ENCODE data around the gene SVOPL. TPM values are rescaled to one million over a fixed set of nuclear protein-coding genes. Genes with fewer than 3 reads are reported as not detected.

Gene SVOPL
- total RNA-seq, 1 donor from 2014 or later: 0.81 TPM

DNA sequence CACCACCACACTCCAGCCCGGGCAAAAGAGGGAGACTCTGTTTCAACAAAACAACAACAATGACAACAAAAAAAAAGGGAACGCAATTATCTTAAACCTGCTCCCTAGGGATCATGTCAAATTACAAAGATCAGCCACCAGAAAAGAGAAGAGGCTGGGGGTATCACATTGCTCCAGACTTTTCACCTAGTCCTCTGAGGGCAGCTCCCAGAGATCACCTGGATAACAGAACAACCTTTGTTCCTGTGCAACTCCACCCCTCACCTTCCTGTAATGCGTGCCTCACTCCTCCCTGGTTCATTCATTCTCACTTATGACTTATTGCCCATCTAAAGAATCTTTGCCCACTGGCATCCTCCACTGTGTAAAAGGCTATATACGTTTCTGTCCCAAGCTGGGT lies 31.8 kb downstream of the SVOPL start:
- Histone ChIP-seq H3K9me3 (no peaks in the 10 kb centered on the region), H3K27ac (no peak overlapping the region), H3K27me3 (no peaks in the 10 kb centered on the region), H3K4me1 (no peaks in the 10 kb centered on the region), H3K36me3 (no peaks in the 10 kb centered on the region), H3K4me3 (no peak overlapping the region)
- intact Hi-C loops (cut with DNase I): no loop called here
- ATAC-seq (no peak), DNase-seq (no peak)
- TF ChIP-seq, protein P1, sequence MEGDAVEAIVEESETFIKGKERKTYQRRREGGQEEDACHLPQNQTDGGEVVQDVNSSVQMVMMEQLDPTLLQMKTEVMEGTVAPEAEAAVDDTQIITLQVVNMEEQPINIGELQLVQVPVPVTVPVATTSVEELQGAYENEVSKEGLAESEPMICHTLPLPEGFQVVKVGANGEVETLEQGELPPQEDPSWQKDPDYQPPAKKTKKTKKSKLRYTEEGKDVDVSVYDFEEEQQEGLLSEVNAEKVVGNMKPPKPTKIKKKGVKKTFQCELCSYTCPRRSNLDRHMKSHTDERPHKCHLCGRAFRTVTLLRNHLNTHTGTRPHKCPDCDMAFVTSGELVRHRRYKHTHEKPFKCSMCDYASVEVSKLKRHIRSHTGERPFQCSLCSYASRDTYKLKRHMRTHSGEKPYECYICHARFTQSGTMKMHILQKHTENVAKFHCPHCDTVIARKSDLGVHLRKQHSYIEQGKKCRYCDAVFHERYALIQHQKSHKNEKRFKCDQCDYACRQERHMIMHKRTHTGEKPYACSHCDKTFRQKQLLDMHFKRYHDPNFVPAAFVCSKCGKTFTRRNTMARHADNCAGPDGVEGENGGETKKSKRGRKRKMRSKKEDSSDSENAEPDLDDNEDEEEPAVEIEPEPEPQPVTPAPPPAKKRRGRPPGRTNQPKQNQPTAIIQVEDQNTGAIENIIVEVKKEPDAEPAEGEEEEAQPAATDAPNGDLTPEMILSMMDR (IDR thresholded peaks at IDR 0.05): no peak

DNA sequence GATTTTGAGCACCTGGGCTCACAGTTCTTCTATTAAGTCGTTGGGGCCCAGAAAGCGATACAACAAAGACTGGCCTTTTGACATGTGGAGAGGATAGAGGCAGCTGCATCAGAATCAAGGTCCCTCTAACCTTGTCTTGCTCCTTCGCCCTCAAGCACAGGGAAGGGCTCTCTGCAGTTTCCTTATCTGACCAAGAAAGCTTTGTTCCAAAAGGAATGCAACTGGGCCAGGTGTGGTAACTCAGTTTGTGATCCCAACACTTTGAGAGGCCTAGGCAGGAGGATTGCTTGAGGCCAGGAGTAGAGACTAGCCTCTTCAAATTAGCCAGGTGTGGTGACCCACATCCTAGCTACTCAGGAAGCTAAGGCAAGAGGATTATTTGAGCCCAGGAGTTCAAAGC lies 32.2 kb downstream of the SVOPL start:
- Histone ChIP-seq H3K4me3 (no peak overlapping the region), H3K27me3 (no peaks in the 10 kb centered on the region), H3K27ac (no peak overlapping the region), H3K9me3 (no peaks in the 10 kb centered on the region), H3K4me1 (no peaks in the 10 kb centered on the region), H3K36me3 (no peaks in the 10 kb centered on the region)
- no peak for DNase-seq
- TF ChIP-seq, protein P1 (IDR thresholded peaks at IDR 0.05): no peak
- intact Hi-C loops (cut with DNase I): no loop called here
- no peak for ATAC-seq

DNA sequence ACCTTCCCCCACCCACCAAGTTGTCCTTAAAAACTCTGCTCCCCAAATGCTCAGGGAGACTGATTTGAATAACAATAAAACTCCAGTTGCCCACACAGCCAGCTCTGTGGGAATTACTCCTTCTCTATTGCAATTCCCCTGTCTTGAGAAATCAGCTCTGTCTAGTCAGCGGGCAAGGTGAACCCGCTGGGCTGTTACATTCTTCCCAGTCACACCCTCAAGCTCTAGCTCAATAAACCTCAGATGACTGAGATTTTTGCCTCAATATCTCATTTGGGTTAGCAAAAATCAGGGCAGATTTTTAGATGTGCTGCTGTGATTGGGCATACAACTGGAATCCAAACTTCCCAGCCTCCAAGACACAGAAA lies 32.9 kb downstream of the SVOPL start:
- Histone ChIP-seq H3K4me1 (no peaks in the 10 kb centered on the region), H3K27me3 (no peaks in the 10 kb centered on the region), H3K9me3 (no peaks in the 10 kb centered on the region), H3K27ac (no peak overlapping the region), H3K4me3 (no peak overlapping the region), H3K36me3 (no peaks in the 10 kb centered on the region)
- TF ChIP-seq, protein P1 (IDR thresholded peaks at IDR 0.05): no peak
- intact Hi-C loops (cut with DNase I): no loop called here
- ATAC-seq (no peak), DNase-seq (no peak)

DNA sequence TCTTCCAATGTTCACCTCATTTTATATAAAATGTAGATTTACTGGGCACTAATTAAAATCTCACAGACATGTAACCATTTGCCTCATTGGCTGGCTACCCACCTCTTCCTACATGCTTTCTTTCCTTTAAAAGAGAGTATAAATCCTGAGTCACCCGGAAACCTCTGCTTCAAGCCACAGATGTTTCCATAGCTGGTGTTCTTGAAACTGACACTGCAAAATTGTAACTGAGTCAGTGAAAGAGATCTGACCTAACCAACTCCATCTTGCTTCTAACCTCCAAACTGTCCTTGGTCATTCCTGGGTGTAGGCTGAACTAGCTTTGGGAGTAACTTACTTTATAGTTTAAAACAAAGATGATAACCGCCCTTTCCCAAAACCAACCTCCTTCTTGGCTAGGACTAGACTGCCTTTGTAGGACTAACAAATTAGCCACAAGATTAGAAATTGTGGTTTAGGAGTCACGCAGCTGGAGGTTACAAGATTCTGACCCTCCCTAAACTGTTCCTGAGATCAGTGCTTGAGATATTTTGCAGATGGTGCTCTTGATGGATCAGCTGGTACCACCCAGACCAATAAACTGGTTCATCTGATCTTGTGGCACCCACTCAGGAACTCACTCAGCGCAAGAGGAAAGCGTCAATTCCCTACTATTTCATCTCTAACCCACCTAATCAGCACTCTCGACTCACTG lies 33.5 kb downstream of the SVOPL start:
- no peaks in the 10 kb centered on the region for H3K27me3 ChIP-seq
- no peak for DNase-seq
- H3K4me3 ChIP-seq: no peak overlapping the region
- no peaks in the 10 kb centered on the region for H3K36me3 ChIP-seq
- no peak for ATAC-seq
- no peaks in the 10 kb centered on the region for H3K9me3 ChIP-seq
- H3K27ac ChIP-seq: no peak overlapping the region
- intact Hi-C loops (cut with DNase I): no loop called here
- H3K4me1 ChIP-seq: no peaks in the 10 kb centered on the region
- TF ChIP-seq, protein P1 (IDR thresholded peaks at IDR 0.05): no peak

DNA sequence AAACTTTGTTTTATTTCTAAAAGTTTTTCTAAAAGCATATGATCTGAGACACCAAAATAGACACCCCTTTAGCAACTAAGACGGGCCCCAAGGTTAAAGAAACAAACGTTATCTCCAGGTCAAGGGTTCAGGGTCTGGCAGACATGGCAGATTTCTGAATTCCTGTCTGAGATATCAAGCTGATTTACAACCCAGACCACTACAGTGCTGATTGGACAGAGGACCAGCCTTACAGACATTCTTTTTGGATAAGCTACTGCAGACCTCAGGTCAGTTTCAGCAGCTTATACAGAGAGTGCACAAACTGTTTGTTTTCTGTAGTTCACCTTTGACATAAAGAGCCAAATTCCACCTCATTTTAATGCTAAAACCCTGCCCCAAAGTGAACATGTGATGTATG lies 34.8 kb downstream of the SVOPL start:
- H3K4me3 ChIP-seq: no peak overlapping the region
- no peak overlapping the region for H3K27ac ChIP-seq
- ATAC-seq: no peak
- DNase-seq: no peak
- no peaks in the 10 kb centered on the region for H3K4me1 ChIP-seq
- intact Hi-C loops (cut with DNase I): no loop called here
- TF ChIP-seq, protein P1 (IDR thresholded peaks at IDR 0.05): no peak
- no peaks in the 10 kb centered on the region for H3K36me3 ChIP-seq
- H3K27me3 ChIP-seq: no peaks in the 10 kb centered on the region
- no peaks in the 10 kb centered on the region for H3K9me3 ChIP-seq

DNA sequence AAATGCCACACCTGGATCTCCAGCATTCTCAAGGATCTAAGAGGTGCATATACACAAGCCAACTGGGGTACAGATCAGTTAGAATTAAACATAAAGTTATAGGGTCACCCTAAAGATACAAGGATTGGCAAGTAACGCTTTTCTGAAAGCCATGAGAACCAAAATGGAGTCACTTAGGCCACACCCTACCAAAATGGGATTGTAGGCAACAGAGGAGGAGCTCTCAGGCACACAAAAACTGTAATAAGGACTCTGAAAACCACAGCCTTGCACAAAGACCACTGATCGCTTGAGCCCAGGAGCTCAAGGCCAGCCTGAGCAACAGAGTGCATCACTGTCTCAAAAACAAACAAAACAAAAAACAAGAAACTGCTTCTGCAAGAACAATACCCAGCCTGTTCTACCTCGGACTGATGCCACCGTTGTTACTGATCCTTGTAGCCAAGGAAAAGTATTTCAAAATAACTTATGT lies 35.5 kb downstream of the SVOPL start:
- no peak for DNase-seq
- Histone ChIP-seq H3K9me3 (no peaks in the 10 kb centered on the region), H3K27me3 (no peaks in the 10 kb centered on the region), H3K36me3 (no peaks in the 10 kb centered on the region), H3K4me3 (no peak overlapping the region), H3K4me1 (no peaks in the 10 kb centered on the region), H3K27ac (no peak overlapping the region)
- no peak for ATAC-seq
- intact Hi-C loops (cut with DNase I): no loop called here
- TF ChIP-seq, protein P1 (IDR thresholded peaks at IDR 0.05): no peak

Data from upper lobe of right lung (tissue), 1 donor.